PC-9 (cell line): ENCODE measurements around the gene ATP2B1. TPM values are rescaled to one million over a fixed set of nuclear protein-coding genes. Genes with fewer than 3 reads are reported as not detected.

Source experiments
- BruUV-seq: library from RNA; stranded (reverse); fragments of 400-500 nt; replicated peaks from 2 replicates; lab custom pipeline; 2021; lab: Mats Ljungman, UMichigan
- CTCF ChIA-PET: fragments of 300-600 bp; sonication (Branson Sonifier 250); formaldehyde crosslinking; loops from one replicate; lab custom pipeline; 2022; ENCODE audit warnings: antibody characterized with exemption; lab: Charles Lee
- POLR2A ChIA-PET: fragments of 300-600 bp; sonication (Branson Sonifier 250); formaldehyde crosslinking; loops from one replicate; lab custom pipeline; 2022; ENCODE audit warnings: antibody characterized with exemption; ENCODE audit not compliant: unreplicated experiment; lab: Charles Lee
- DNase-seq, 2 experiments: peaks; one replicate each; pipeline versions ENCODE4 v3.0.0 to v3.0.0-alpha.2; 2015 to 2022; ENCODE audit warnings: mixed read lengths in 1 of 2
- H2AFZ ChIP-seq: fragments of 200-600 bp; sonication (generic); 2 replicates; pipeline ENCODE4 v1.8.1; 2017; ENCODE audit warnings: antibody characterized with exemption
- H3F3A ChIP-seq: fragments of 200-600 bp; sonication (generic); 2 replicates; pipeline ENCODE4 v1.8.1; 2017; ENCODE audit warnings: antibody characterized with exemption, mild to moderate bottlenecking, low read depth; ENCODE audit not compliant: insufficient read depth
- H3K27ac ChIP-seq: fragments of 200-600 bp; sonication (generic); 2 replicates; pipeline ENCODE4 v1.6.1; 2016; ENCODE audit warnings: mixed run types
- H3K27me3 ChIP-seq: fragments of 200-600 bp; sonication (generic); 2 replicates; pipeline ENCODE4 v1.6.1; 2016; ENCODE audit warnings: low read depth, mixed run types; ENCODE audit not compliant: insufficient read depth
- H3K36me3 ChIP-seq: fragments of 200-600 bp; sonication (generic); 2 replicates; pipeline ENCODE4 v1.6.1; 2016; ENCODE audit warnings: low read depth, mixed run types
- H3K4me1 ChIP-seq: fragments of 200-600 bp; sonication (generic); replicated peaks from 2 replicates; pipeline ENCODE4 v1.6.1; 2016; ENCODE audit warnings: mixed run types; ENCODE audit not compliant: insufficient read depth
- H3K4me2 ChIP-seq: fragments of 200-600 bp; sonication (generic); 2 replicates; pipeline ENCODE4 v1.6.1; 2017; ENCODE audit warnings: mixed run types
- H3K4me3 ChIP-seq: fragments of 200-600 bp; sonication (generic); 2 replicates; pipeline ENCODE4 v1.6.1; 2016; ENCODE audit warnings: mixed run types
- H3K79me2 ChIP-seq: fragments of 200-600 bp; sonication (generic); 2 replicates; pipeline ENCODE4 v1.6.1; 2017; ENCODE audit warnings: low read depth, mixed run types
- H3K9me2 ChIP-seq: fragments of 200-600 bp; sonication (generic); 2 replicates; pipeline ENCODE4 v1.8.1; 2017; ENCODE audit warnings: mild to moderate bottlenecking; ENCODE audit not compliant: insufficient read depth
- H3K9me3 ChIP-seq: fragments of 200-600 bp; sonication (generic); 2 replicates; pipeline ENCODE4 v1.8.1; 2016; ENCODE audit warnings: low read depth; ENCODE audit not compliant: insufficient read depth
- H4K20me1 ChIP-seq: fragments of 200-600 bp; sonication (generic); 2 replicates; pipeline ENCODE4 v1.8.1; 2017; ENCODE audit not compliant: insufficient read depth
- CTCF ChIP-seq: fragments of 200-600 bp; sonication (generic); conservative IDR thresholded peaks from 2 replicates; pipeline ENCODE4 v1.6.1; 2017; ENCODE audit warnings: mixed run types, antibody characterized with exemption, mild to moderate bottlenecking, moderate library complexity
- EZH2 ChIP-seq: fragments of 200-600 bp; sonication (generic); IDR thresholded peaks from 2 replicates; pipeline ENCODE4 v1.8.0; 2017; ENCODE audit warnings: antibody characterized with exemption, low read depth
- intact Hi-C: fragments of 100-400 bp; cut with micrococcal nuclease; formaldehyde crosslinking; loops from one replicate; pipeline ENCODE4 v1.10.0; 2022; ENCODE audit not compliant: unreplicated experiment
- total RNA-seq: library from RNA; stranded (reverse); gene quantifications from 2 replicates; pipeline ENCODE4 v1.2.3, GENCODE V29; 2021

ATP2B1 gene
- total RNA-seq, 1 experiment from 2014 or later: 29.4 TPM

GRCh38 chr12:89651192-89651591 is 57.4 kb downstream of the ATP2B1 start:
- Histone ChIP-seq H2AFZ (no peak overlapping the region), H3F3A (peaks cover 3% of the 10 kb centered on the region; the same call in 1 of the 2 replicates), H3K9me3 (no peaks in the 10 kb centered on the region), H3K36me3 (peaks cover 17% of the 10 kb centered on the region; the same call in 1 of the 2 replicates), H3K27ac (no peak overlapping the region), H3K4me1 (no peaks in the 10 kb centered on the region), H3K79me2 (peaks cover 25% of the 10 kb centered on the region), H3K4me2 (no peak overlapping the region), H3K9me2 (no peaks in the 10 kb centered on the region), H3K4me3 (no peak overlapping the region), H3K27me3 (no peaks in the 10 kb centered on the region), H4K20me1 (no peaks in the 10 kb centered on the region)
- no TSS peak for BruUV-seq
- ChIA-PET POLR2A (no interaction called here), CTCF (no interaction called here)
- no peak for TF ChIP-seq CTCF
- no peak for TF ChIP-seq EZH2
- intact Hi-C loops: no loop called here
- DNase-seq: no peak

DNA sequence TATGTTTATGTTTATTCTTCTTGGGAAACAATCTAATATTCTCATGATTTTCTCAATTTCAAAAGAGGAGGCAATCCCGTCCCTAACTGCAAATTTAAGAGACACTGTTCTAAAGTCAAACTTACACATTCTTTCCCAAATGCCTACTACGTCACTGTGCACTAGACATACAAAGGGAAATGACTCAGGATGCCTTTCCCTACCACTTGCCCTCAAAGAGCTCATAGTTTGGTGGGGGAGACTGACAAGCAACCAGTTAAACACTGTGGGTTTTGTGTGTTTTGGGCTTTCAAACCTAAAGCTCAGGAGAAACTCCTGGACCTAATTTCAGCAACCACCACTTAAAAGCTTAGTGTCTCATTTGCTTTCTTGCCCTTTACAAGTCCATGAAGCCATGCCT is 58.4 kb downstream of the ATP2B1 start:
- no peak overlapping the region for H3K27ac ChIP-seq
- H3K4me1 ChIP-seq: no peaks in the 10 kb centered on the region
- intact Hi-C loops: no loop called here
- H3K9me2 ChIP-seq: no peaks in the 10 kb centered on the region
- ChIA-PET CTCF (no interaction called here), POLR2A (no interaction called here)
- H4K20me1 ChIP-seq: no peaks in the 10 kb centered on the region
- peaks cover 24% of the 10 kb centered on the region for H3K79me2 ChIP-seq
- peaks cover 3% of the 10 kb centered on the region; the same call in 1 of the 2 replicates for H3F3A ChIP-seq
- no peak overlapping the region for H3K4me3 ChIP-seq
- TF ChIP-seq CTCF (no peak), EZH2 (no peak)
- peaks cover 12% of the 10 kb centered on the region; the same call in 1 of the 2 replicates for H3K36me3 ChIP-seq
- H3K4me2 ChIP-seq: no peak overlapping the region
- H3K9me3 ChIP-seq: no peaks in the 10 kb centered on the region
- DNase-seq: no peak
- BruUV-seq: no TSS peak
- H3K27me3 ChIP-seq: no peaks in the 10 kb centered on the region
- H2AFZ ChIP-seq: no peak overlapping the region

DNA sequence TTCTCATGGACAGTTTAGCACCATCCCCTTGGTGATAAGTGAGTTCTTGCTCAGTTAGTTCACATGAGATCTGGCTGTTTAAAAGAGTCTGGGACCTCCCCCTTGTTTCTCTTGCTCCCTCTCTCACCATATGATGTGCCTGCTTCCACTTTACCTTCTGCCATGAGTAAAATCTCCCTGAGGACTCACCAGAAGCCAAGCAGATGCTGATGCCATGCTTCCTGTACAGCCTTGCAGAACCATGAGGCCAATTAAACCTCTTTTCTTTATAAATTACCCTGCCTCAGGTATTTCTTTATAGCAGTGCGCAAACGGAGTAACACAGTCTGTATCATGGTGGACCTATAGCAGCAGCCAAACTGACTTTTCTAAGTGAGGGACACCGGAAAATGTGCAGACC is 58.8 kb downstream of the ATP2B1 start:
- ChIA-PET POLR2A (no interaction called here), CTCF (no interaction called here)
- no peaks in the 10 kb centered on the region for H4K20me1 ChIP-seq
- H3K79me2 ChIP-seq: peaks cover 26% of the 10 kb centered on the region
- no TSS peak for BruUV-seq
- no peak overlapping the region for H3K27ac ChIP-seq
- no peaks in the 10 kb centered on the region for H3K4me1 ChIP-seq
- TF ChIP-seq CTCF (no peak), EZH2 (no peak)
- no peak for DNase-seq
- intact Hi-C loops: no loop called here
- no peak overlapping the region for H3K4me3 ChIP-seq
- H3K36me3 ChIP-seq: peaks cover 12% of the 10 kb centered on the region; the same call in 1 of the 2 replicates
- no peaks in the 10 kb centered on the region for H3K9me3 ChIP-seq
- H3F3A ChIP-seq: peaks cover 2% of the 10 kb centered on the region; the same call in 1 of the 2 replicates
- no peaks in the 10 kb centered on the region for H3K27me3 ChIP-seq
- no peak overlapping the region for H2AFZ ChIP-seq
- no peak overlapping the region for H3K4me2 ChIP-seq
- no peaks in the 10 kb centered on the region for H3K9me2 ChIP-seq
